Heart left ventricle (tissue), 16 donors: Measurements from ENCODE around the gene GTF2F2. TPM values are rescaled to one million over a fixed set of nuclear protein-coding genes. Genes with fewer than 3 reads are reported as not detected.

Experiments
- ATAC-seq, 4 donors: fragments of 200-7000 bp; cut with Tn5 transposase; one replicate each; pipeline ENCODE4 v1.9.1; 2020 to 2022; ENCODE audit warnings: moderate library complexity in 4 of 4, mild to moderate bottlenecking in 3 of 4, moderate number of reproducible peaks in 1 of 4
- DNase-seq, 5 donors: peaks; one replicate each; pipeline ENCODE4 v3.0.0-alpha.2; 2020
- H3K27ac ChIP-seq, 12 donors: fragments of 200-600 bp; sonication (generic) in 4 of 12; one replicate each; pipeline versions ENCODE4 v1.5.0 to v1.8.0; 2016 to 2022; ENCODE audit warnings: mild to moderate bottlenecking in 2 of 12
- H3K27me3 ChIP-seq, 9 donors: fragments of 200-600 bp; sonication (generic) in 2 of 9; one replicate each; pipeline versions ENCODE4 v1.5.1 to v1.8.0; 2016 to 2022; ENCODE audit warnings: mild to moderate bottlenecking in 3 of 9
- H3K36me3 ChIP-seq, 9 donors: fragments of 200-600 bp; sonication (generic) in 2 of 9; one replicate each; pipeline versions ENCODE4 v1.5.0 to v1.8.0; 2018 to 2022; ENCODE audit warnings: mild to moderate bottlenecking in 2 of 9
- H3K4me1 ChIP-seq, 12 donors: fragments of 200-600 bp; sonication (generic) in 4 of 12; one replicate each; pipeline versions ENCODE4 v1.5.0 to v1.8.0; 2016 to 2022; ENCODE audit warnings: mild to moderate bottlenecking in 3 of 12
- H3K4me3 ChIP-seq, 12 donors: fragments of 200-600 bp; sonication (generic) in 4 of 12; one replicate each; pipeline versions ENCODE4 v1.5.0 to v1.8.0; 2017 to 2022; ENCODE audit warnings: mild to moderate bottlenecking in 9 of 12, moderate library complexity in 4 of 12
- H3K9me3 ChIP-seq, 12 donors: fragments of 200-600 bp; sonication (generic) in 4 of 12; one replicate each; pipeline versions ENCODE4 v1.5.0 to v1.8.0; 2016 to 2022; ENCODE audit warnings: mild to moderate bottlenecking in 1 of 12
- POLR2A ChIP-seq, 2 donors: fragments of 450-650 bp; IDR thresholded peaks; one replicate each; pipeline ENCODE4 v1.6.1; 2017; ENCODE audit warnings: antibody characterized with exemption in 2 of 2, mild to moderate bottlenecking in 2 of 2, moderate library complexity in 2 of 2
- WGBS, 4 donors: extraction: QIAGEN DNeasy Blood & Tissue Kit in 2 of 4; methylation state at CpG; one replicate each; pipeline versions ENCODE4 v1.1.5 to v1.1.7; 2013 to 2018; 5-methylcytosine and 5-hydroxymethylcytosine counted together
- intact Hi-C, 10 donors: fragments of 100-400 bp; cut with DNase I; formaldehyde crosslinking; loops; one replicate each; pipeline versions ENCODE4 v1.11.1 to v1.14.2; 2022
- polyA plus RNA-seq, 2 donors: library from polyadenylated mRNA; stranded (reverse); fragments of 200-250 nt; gene quantifications; one replicate each; pipeline ENCODE4 v1.2.3, GENCODE V29; 2013
- total RNA-seq, 9 donors: library from RNA; depleted of rRNA in 2 of 9; stranded (reverse); fragments of >200 nt in 2 of 9; fragmentation: NEBNext Ultra II Directional in 3 of 9; extraction: Animal tissue kit (Norgen Biotek cat#: 25700) in 3 of 9; gene quantifications; one replicate each; pipeline versions ENCODE4 v1.1.0 to v1.2.4, GENCODE V29; 2016 to 2023
- TF ChIP-seq, protein P1 (sequence below), 12 donors: fragments of 200-600 bp; sonication (generic) in 4 of 12; IDR thresholded peaks; one replicate each; pipeline versions ENCODE4 v1.5.0 to v1.8.0; 2018 to 2022; ENCODE audit warnings: antibody characterized with exemption in 12 of 12, mild to moderate bottlenecking in 5 of 12
- donor health status: ischemic (EF 13 %, LVEDD 7.1; RV severe dilation, severe dysfunction).
- donor health status: healthy with polysubstance abuse.
- donor health status: DM: no; HTN: yes; CAD: no.
- donor health status: DM: no; HTN: no; CAD: no.
- donor health status: ischemic (EF 25% LVEDD 6.9; RV normal size, moderate dysfunction).
- donor health status: ischemic (EF 25% LVEDD 5.7; RV mildly dilated, moderate dysfunction).
- donor health status: healthy.
- donor health status: DM: yes; HTN: yes; CAD: no.
- donor health status: ischemic (EF 35%, LVEDD 5.7; RV mildly dilated, moderate dysfunction).
- donor health status: nonischemic (EF 11% LVEDD 7.7; RV severe dilation, severe dysfunction).
- donor health status: DM: yes; HTN: yes; CAD: no.
- donor health status: PGD.
- donor health status: ischemic (EF 29% LVEDD 5.4; RV normal size, mild dysfunction).
- donor health status: nonischemic (EF 23%, LVEDD 6.1; RV moderate dilation, normal function).

GTF2F2 gene
- total and polyA plus RNA-seq, 11 donors: 17.7 to 25.4 (median 21.6) TPM

DNA sequence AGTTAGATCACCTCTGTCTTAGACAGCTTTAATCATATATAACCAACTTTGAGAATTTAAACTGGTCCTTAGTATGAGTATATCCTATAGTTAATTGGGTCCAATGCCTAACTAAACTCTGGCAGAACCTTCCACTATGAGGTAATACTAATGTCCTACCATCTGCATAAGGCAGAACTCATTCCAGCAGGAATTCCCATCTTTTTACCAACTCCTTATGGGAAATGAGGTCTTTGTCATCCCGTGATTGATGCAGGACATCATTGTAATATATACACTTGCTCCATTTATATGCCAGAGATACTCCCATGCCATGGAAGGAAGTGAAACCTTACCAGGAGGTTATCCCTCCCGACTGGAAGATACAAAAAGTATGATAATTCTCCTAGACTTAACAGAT lies 77.7 kb downstream of the GTF2F2 start:
- Histone ChIP-seq H3K27me3 (no peaks in the 10 kb centered on the region), H3K36me3 (no peaks in the 10 kb centered on the region), H3K9me3 (no peaks in the 10 kb centered on the region), H3K4me1 (peaks cover 0 to 41% (median 18%) of the 10 kb centered on the region in 12 donors), H3K4me3 (no peak overlapping the region), H3K27ac (peak overlapping the region in 1 of 12 donors; percentile 20)
- 53 to 77% (median 66%) methylated on average over 2 of the region's 2 CpGs for WGBS, 4 donors
- TF ChIP-seq POLR2A (IDR thresholded peaks at IDR 0.05): no peak
- TF ChIP-seq, protein P1, sequence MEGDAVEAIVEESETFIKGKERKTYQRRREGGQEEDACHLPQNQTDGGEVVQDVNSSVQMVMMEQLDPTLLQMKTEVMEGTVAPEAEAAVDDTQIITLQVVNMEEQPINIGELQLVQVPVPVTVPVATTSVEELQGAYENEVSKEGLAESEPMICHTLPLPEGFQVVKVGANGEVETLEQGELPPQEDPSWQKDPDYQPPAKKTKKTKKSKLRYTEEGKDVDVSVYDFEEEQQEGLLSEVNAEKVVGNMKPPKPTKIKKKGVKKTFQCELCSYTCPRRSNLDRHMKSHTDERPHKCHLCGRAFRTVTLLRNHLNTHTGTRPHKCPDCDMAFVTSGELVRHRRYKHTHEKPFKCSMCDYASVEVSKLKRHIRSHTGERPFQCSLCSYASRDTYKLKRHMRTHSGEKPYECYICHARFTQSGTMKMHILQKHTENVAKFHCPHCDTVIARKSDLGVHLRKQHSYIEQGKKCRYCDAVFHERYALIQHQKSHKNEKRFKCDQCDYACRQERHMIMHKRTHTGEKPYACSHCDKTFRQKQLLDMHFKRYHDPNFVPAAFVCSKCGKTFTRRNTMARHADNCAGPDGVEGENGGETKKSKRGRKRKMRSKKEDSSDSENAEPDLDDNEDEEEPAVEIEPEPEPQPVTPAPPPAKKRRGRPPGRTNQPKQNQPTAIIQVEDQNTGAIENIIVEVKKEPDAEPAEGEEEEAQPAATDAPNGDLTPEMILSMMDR (IDR thresholded peaks at IDR 0.05): no peak
- ATAC-seq (no peak), DNase-seq (no peak)
- intact Hi-C loops: loop anchor here in 2 of 10 donors (10.0 kb wide), 2 partner anchors 87 to 153 kb away; no protein-coding TSS in a partner anchor

DNA sequence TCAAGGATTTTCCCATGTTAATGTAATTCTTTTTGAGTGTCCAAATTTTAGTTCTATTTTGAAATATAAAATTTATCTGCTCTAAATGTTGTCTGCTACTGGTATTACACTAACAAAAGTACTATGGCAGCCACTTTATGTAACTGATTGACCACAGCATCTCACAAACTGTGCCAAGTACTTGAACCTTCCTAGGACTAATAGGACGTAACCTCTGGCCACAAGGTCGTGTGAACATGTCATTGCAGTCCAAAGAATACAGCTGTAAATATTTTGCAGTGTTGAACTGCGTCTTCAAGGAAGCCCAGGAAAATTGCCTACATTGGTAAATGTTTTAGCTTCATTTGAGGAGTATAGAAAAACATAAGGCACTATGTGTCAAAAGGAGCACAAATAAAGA lies 78.6 kb downstream of the GTF2F2 start:
- ATAC-seq: no peak
- Histone ChIP-seq H3K4me3 (no peak overlapping the region), H3K36me3 (no peaks in the 10 kb centered on the region), H3K4me1 (peaks cover 0 to 41% (median 18%) of the 10 kb centered on the region in 12 donors), H3K27me3 (no peaks in the 10 kb centered on the region), H3K27ac (no peak overlapping the region), H3K9me3 (no peaks in the 10 kb centered on the region)
- TF ChIP-seq POLR2A (IDR thresholded peaks at IDR 0.05): no peak
- TF ChIP-seq, protein P1 (IDR thresholded peaks at IDR 0.05): no peak
- 57 to 64% (median 61%) methylated on average over 3 of the region's 3 CpGs for WGBS, 4 donors
- DNase-seq: no peak
- intact Hi-C loops: loop anchor here in 2 of 10 donors (10.0 kb wide), 2 partner anchors 86 to 154 kb away; no protein-coding TSS in a partner anchor

DNA sequence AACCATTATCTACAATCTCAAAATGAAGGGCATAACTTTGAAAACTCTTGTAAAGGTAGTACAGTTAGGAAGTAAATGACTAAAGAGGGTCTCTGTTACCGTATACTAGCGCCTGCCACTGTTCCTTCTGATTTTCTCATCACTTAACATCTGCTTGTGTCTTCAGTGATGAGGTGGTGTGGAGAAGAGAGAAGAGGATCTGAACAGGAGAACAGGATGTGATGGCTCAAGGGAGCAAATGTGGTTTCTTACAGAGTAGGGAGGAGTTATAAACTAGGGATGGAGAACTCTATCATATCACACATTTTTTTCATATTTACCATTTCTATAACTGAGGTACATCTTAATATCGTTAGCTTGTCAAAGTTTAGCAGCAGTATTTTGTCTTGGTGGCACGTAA lies 79.4 kb downstream of the GTF2F2 start:
- Histone ChIP-seq H3K27me3 (no peaks in the 10 kb centered on the region), H3K4me3 (no peak overlapping the region), H3K27ac (no peak overlapping the region), H3K36me3 (no peaks in the 10 kb centered on the region), H3K9me3 (no peaks in the 10 kb centered on the region), H3K4me1 (peaks cover 0 to 34% (median 19%) of the 10 kb centered on the region in 12 donors)
- peak in 1 of 4 donors; percentile 18 for ATAC-seq
- TF ChIP-seq, protein P1 (IDR thresholded peaks at IDR 0.05): no peak
- TF ChIP-seq POLR2A (IDR thresholded peaks at IDR 0.05): no peak
- DNase-seq: no peak
- intact Hi-C loops: loop anchor here in 2 of 10 donors (10.0 kb wide), 2 partner anchors 85 to 155 kb away; no protein-coding TSS in a partner anchor
- 69 to 77% (median 71%) methylated on average over 4 of the region's 4 CpGs for WGBS, 4 donors

DNA sequence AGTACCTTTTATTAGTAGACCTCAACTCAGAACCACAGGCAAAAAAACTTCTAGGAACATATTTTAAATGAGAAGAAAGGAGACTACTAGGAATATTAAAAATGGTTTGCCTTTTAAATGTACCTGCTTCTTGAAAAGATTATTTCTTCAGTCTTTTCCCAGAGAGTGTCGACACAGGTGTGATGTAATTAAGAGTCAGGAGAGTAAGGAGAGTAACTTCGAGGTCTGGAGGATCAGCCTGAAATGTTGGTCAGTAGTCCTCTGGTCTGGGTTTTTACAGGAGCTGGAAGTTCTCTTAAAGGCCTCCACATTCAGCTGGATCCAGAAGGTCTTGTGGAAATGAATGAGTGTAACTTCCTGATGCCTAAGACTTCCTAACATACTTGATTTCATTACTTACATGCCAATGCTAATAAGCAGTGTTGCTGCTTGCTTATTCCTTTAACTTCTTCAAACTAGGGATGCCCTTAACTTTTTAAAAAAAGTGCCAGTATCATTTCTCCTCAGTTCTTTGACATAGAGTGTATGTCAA lies 80.5 kb downstream of the GTF2F2 start, which contains the start of gene KCTD4:
Gene KCTD4, minus strand, starts transcription at position 345 of the 532 bp plus-strand sequence. CDS start 6,478 bp downstream, outside the sequence.
- H3K9me3 ChIP-seq: no peaks in the 10 kb centered on the region
- H3K36me3 ChIP-seq: no peaks in the 10 kb centered on the region
- ATAC-seq (no peak), DNase-seq (no peak)
- H3K27me3 ChIP-seq: no peaks in the 10 kb centered on the region
- WGBS, 4 donors: 84 to 98% (median 89%) methylated on average over 2 of the region's 2 CpGs
- TF ChIP-seq, protein P1 (IDR thresholded peaks at IDR 0.05): no peak
- no peak for TF ChIP-seq POLR2A (IDR thresholded peaks at IDR 0.05)
- H3K4me3 ChIP-seq: no peak within 1 kb of the TSS
- peaks cover 0 to 32% (median 16%) of the 10 kb centered on the region in 12 donors for H3K4me1 ChIP-seq
- H3K27ac ChIP-seq: no peak within 1 kb of the TSS
- intact Hi-C loops: no loop called here
